OCI-LY7 (cell line): ENCODE results near the gene LSAMP. TPM values are rescaled to one million over a fixed set of nuclear protein-coding genes. Genes with fewer than 3 reads are reported as not detected.

Source experiments
- BruUV-seq: library from RNA; stranded (reverse); fragments of 400-500 nt; replicated peaks from 2 replicates; lab custom pipeline; 2021; lab: Mats Ljungman, UMichigan
- CTCF ChIA-PET: fragments of 300-600 bp; sonication (Branson Sonifier 250); formaldehyde crosslinking; loops from one replicate; lab custom pipeline; 2022; ENCODE audit warnings: antibody characterized with exemption; ENCODE audit not compliant: unreplicated experiment; lab: Charles Lee
- POLR2A ChIA-PET: fragments of 300-600 bp; sonication (Branson Sonifier 250); formaldehyde crosslinking; loops from one replicate; lab custom pipeline; 2022; ENCODE audit warnings: antibody characterized with exemption; lab: Charles Lee
- DNase-seq: peaks from one replicate; pipeline ENCODE4 v3.0.0-alpha.2; 2015; ENCODE audit warnings: low spot score
- H2AFZ ChIP-seq: fragments of 200-600 bp; sonication (generic), shearing (Covaris generic); 2 replicates; pipeline ENCODE4 v1.6.1; 2014; ENCODE audit warnings: mild to moderate bottlenecking, antibody characterized with exemption, low read length, moderate library complexity
- H3K27ac ChIP-seq: fragments of 200-600 bp; sonication (generic); 2 replicates; pipeline ENCODE4 v1.5.1; 2014; ENCODE audit warnings: mixed run types, low read depth, mild to moderate bottlenecking, moderate library complexity, low read length, inconsistent platforms; ENCODE audit not compliant: poor library complexity, severe bottlenecking
- H3K36me3 ChIP-seq: fragments of 200-600 bp; sonication (generic); 2 replicates; pipeline ENCODE4 v1.6.1; 2014; ENCODE audit warnings: mild to moderate bottlenecking, antibody characterized with exemption, low read length, moderate library complexity, mixed read lengths; ENCODE audit not compliant: insufficient read depth
- H3K4me1 ChIP-seq: fragments of 200-600 bp; sonication (generic); 2 replicates; pipeline ENCODE4 v1.5.1; 2014; ENCODE audit warnings: mild to moderate bottlenecking, low read length; ENCODE audit not compliant: insufficient read depth, poor library complexity, severe bottlenecking
- H3K4me2 ChIP-seq: fragments of 200-600 bp; sonication (generic); 2 replicates; pipeline ENCODE4 v1.6.1; 2014; ENCODE audit warnings: mild to moderate bottlenecking, low read length
- H3K4me3 ChIP-seq: fragments of 200-600 bp; sonication (generic); 2 replicates; pipeline ENCODE4 v1.5.1; 2014; ENCODE audit warnings: mild to moderate bottlenecking, low read depth, low read length; ENCODE audit not compliant: poor library complexity, severe bottlenecking
- H3K79me2 ChIP-seq: fragments of 200-600 bp; sonication (generic); 2 replicates; pipeline ENCODE4 v1.6.1; 2016; ENCODE audit warnings: low read depth, mild to moderate bottlenecking, low read length, moderate library complexity, mixed read lengths; ENCODE audit not compliant: insufficient read depth
- H3K9me2 ChIP-seq: fragments of 200-600 bp; sonication (generic); 2 replicates; pipeline ENCODE4 v1.6.1; 2016; ENCODE audit warnings: mild to moderate bottlenecking, low read length, mixed read lengths; ENCODE audit not compliant: insufficient read depth
- H3K9me3 ChIP-seq: fragments of 200-600 bp; sonication (generic); 2 replicates; pipeline ENCODE4 v1.6.1; 2014; ENCODE audit warnings: mild to moderate bottlenecking, mixed run types, low read length, mixed read lengths
- H4K20me1 ChIP-seq: fragments of 200-600 bp; sonication (generic); 2 replicates; pipeline ENCODE4 v1.6.1; 2014; ENCODE audit warnings: mild to moderate bottlenecking, antibody characterized with exemption, low read length, moderate library complexity, mixed read lengths; ENCODE audit not compliant: insufficient read depth
- EZH2phosphoT487 ChIP-seq: fragments of 200-600 bp; sonication (generic); IDR thresholded peaks from 2 replicates; pipeline ENCODE4 v1.6.1; 2018; ENCODE audit warnings: low read depth, borderline replicate concordance, mild to moderate bottlenecking, mixed run types, antibody characterized with exemption, low read length, moderate library complexity, mixed read lengths
- intact Hi-C: fragments of 100-400 bp; cut with micrococcal nuclease; formaldehyde crosslinking; loops from one replicate; pipeline ENCODE4 v1.10.0; 2022; ENCODE audit not compliant: unreplicated experiment
- total RNA-seq, 2 experiments: library from RNA; depleted of rRNA in 1 of 2; stranded (reverse); fragments of >200 nt in 1 of 2; shearing (Covaris generic) in 1 of 2; gene quantifications; 2 replicates each; pipeline ENCODE4 v1.2.3, GENCODE V29; 2014 to 2022
- TF ChIP-seq, protein P1 (sequence below): fragments of 200-600 bp; sonication (generic); conservative IDR thresholded peaks from 2 replicates; pipeline ENCODE4 v1.5.1; 2014; ENCODE audit warnings: mild to moderate bottlenecking, antibody characterized with exemption, low read length, moderate library complexity, mixed read lengths

LSAMP gene
- total RNA-seq, 2 experiments from 2014 or later = 1.4 TPM; not detected in 1

DNA sequence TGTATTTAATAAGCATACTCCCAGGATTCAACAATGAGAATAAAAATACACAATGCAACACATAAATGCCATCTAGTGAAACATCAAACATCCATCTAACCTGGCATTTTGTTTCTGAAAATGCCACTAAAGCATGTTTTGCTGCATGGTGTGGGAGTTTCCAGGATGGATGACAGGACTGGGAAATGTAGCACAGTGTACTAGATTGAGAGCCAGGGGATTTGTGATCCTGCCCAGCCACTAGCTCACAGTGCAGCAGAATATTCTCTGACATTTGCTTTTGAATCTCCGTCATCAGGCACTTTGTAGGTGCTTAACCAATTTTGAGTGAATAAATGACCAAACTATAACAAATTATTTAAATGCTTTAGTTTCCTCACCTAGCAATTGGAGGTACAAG lies 417.1 kb downstream of the LSAMP start:
- no peaks in the 10 kb centered on the region for H3K9me3 ChIP-seq
- no peak for DNase-seq
- H3K9me2 ChIP-seq = no peaks in the 10 kb centered on the region
- no peak overlapping the region for H3K27ac ChIP-seq
- ChIA-PET CTCF (no interaction called here), POLR2A (no interaction called here)
- H4K20me1 ChIP-seq = no peaks in the 10 kb centered on the region
- intact Hi-C loops = no loop called here
- no peaks in the 10 kb centered on the region for H3K79me2 ChIP-seq
- H2AFZ ChIP-seq = no peak overlapping the region
- H3K4me1 ChIP-seq = no peaks in the 10 kb centered on the region
- H3K4me2 ChIP-seq = no peak overlapping the region
- no peak overlapping the region for H3K4me3 ChIP-seq
- H3K36me3 ChIP-seq = no peaks in the 10 kb centered on the region
- BruUV-seq = no TSS peak
- TF ChIP-seq, protein P1, sequence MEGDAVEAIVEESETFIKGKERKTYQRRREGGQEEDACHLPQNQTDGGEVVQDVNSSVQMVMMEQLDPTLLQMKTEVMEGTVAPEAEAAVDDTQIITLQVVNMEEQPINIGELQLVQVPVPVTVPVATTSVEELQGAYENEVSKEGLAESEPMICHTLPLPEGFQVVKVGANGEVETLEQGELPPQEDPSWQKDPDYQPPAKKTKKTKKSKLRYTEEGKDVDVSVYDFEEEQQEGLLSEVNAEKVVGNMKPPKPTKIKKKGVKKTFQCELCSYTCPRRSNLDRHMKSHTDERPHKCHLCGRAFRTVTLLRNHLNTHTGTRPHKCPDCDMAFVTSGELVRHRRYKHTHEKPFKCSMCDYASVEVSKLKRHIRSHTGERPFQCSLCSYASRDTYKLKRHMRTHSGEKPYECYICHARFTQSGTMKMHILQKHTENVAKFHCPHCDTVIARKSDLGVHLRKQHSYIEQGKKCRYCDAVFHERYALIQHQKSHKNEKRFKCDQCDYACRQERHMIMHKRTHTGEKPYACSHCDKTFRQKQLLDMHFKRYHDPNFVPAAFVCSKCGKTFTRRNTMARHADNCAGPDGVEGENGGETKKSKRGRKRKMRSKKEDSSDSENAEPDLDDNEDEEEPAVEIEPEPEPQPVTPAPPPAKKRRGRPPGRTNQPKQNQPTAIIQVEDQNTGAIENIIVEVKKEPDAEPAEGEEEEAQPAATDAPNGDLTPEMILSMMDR = no peak
- TF ChIP-seq EZH2phosphoT487 = no peak

DNA sequence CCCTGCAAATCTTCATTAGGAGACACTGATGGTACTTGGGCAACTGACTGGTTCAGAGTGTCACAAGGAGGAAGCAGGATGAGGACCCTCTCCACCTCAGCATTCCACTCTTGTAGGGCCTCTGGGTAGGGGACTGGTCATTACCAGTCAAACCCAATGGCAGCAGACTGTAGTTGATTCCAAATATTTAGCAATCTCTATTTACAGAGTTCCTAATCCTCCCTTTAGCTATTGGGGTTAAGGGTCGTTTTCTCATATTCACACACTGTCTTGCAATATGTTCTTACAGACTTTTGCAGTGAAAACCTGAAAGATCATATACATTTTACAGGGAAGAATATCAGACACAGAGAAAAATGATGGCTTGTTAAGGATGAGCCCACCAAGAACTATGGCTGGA lies 424.3 kb downstream of the LSAMP start:
- H3K36me3 ChIP-seq = no peaks in the 10 kb centered on the region
- no peaks in the 10 kb centered on the region for H3K9me2 ChIP-seq
- intact Hi-C loops = no loop called here
- no peaks in the 10 kb centered on the region for H3K4me1 ChIP-seq
- no peak overlapping the region for H2AFZ ChIP-seq
- no peaks in the 10 kb centered on the region for H4K20me1 ChIP-seq
- ChIA-PET CTCF (no interaction called here), POLR2A (interaction anchor here (0.5 to 1.5 kb wide), 2 partner anchors 12 to 295 kb away, joined by 3 to 4 read pairs; no protein-coding TSS in a partner anchor)
- no TSS peak for BruUV-seq
- H3K9me3 ChIP-seq = no peaks in the 10 kb centered on the region
- no peak for DNase-seq
- H3K4me2 ChIP-seq = no peak overlapping the region
- H3K27ac ChIP-seq = no peak overlapping the region
- H3K79me2 ChIP-seq = no peaks in the 10 kb centered on the region
- no peak for TF ChIP-seq EZH2phosphoT487
- TF ChIP-seq, protein P1 = no peak
- H3K4me3 ChIP-seq = no peak overlapping the region

DNA sequence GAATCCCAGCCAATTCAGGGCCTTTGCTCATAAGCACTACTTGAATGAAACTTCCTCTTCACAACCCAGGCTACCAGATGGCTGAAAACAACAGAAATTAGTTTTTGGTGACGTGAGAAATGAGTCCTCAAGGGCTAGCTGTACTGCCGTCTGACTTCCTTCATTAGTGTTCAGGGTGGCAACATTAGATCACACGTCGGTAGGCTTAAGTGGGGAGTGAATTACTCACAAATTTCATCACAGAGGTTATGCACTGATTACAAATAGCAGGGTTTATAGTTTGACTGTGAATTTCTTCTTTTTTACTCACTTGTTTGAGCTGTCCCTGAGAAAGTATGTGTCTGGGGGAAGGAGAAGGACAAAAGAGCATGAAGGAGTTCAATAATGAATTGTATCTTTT lies 424.8 kb downstream of the LSAMP start:
- no peak overlapping the region for H3K4me2 ChIP-seq
- H3K36me3 ChIP-seq = no peaks in the 10 kb centered on the region
- H2AFZ ChIP-seq = no peak overlapping the region
- no peaks in the 10 kb centered on the region for H3K4me1 ChIP-seq
- TF ChIP-seq EZH2phosphoT487 = no peak
- TF ChIP-seq, protein P1 = no peak
- CTCF ChIA-PET = no interaction called here
- H3K79me2 ChIP-seq = no peaks in the 10 kb centered on the region
- H3K27ac ChIP-seq = no peak overlapping the region
- BruUV-seq = no TSS peak
- POLR2A ChIA-PET = interaction anchor here (0.5 kb wide), 1 partner anchor 296 kb away, joined by 4 read pairs; no protein-coding TSS in a partner anchor
- intact Hi-C loops = no loop called here
- no peaks in the 10 kb centered on the region for H3K9me3 ChIP-seq
- no peak for DNase-seq
- H4K20me1 ChIP-seq = no peaks in the 10 kb centered on the region
- H3K4me3 ChIP-seq = no peak overlapping the region
- H3K9me2 ChIP-seq = no peaks in the 10 kb centered on the region
